Middle frontal gyrus (tissue), 1 donor: ENCODE measurements around the gene POLR3H.

Experiments used
- DNase-seq: peaks from one replicate; pipeline ENCODE4 v3.0.0-alpha.2; 2015; ENCODE audit warnings: low spot score; ENCODE audit errors: extremely low spot score

The POLR3H gene

GRCh38 chr22:41485033-41485432, 59.2 kb downstream of the POLR3H start:
- no peak for DNase-seq

- no peak for DNase-seq
Observed at GRCh38 chr22:41482319-41482935, 61.8 kb downstream of the POLR3H start.

- DNase-seq: no peak
Observed at GRCh38 chr22:41481925-41482318, 62.3 kb downstream of the POLR3H start.

- DNase-seq: no peak
Observed at GRCh38 chr22:41481131-41481830, 63.0 kb downstream of the POLR3H start.

GRCh38 chr22:41480397-41480735, 63.9 kb downstream of the POLR3H start:
- no peak for DNase-seq

GRCh38 chr22:41479671-41480396, 64.4 kb downstream of the POLR3H start:
- DNase-seq: peak; percentile 68

GRCh38 chr22:41478891-41479521, 65.3 kb downstream of the POLR3H start:
- no peak for DNase-seq

- DNase-seq: no peak
Observed at GRCh38 chr22:41478473-41478872, 65.8 kb downstream of the POLR3H start.
